B cell (primary cell): ENCODE data around the gene MORN1. TPM values are rescaled to one million over a fixed set of nuclear protein-coding genes. Genes with fewer than 3 reads are reported as not detected.

ENCODE experiments used
- ATAC-seq: fragments of 200-7000 bp; cut with Tn5 transposase; one replicate; pipeline ENCODE4 v1.10.0; 2021; ENCODE audit warnings: low read depth, mild to moderate bottlenecking, moderate number of reproducible peaks, moderate library complexity
- CTCF ChIA-PET: fragments of 350-600 bp; sonication (Branson Sonifier 250); formaldehyde crosslinking; loops from one replicate; lab custom pipeline; 2021; ENCODE audit warnings: antibody characterized with exemption, inconsistent platforms; lab: Charles Lee
- POLR2A ChIA-PET: fragments of 350-600 bp; sonication (Branson Sonifier 250); formaldehyde crosslinking; loops from one replicate; lab custom pipeline; 2021; ENCODE audit warnings: antibody characterized with exemption; lab: Charles Lee
- DNase-seq: peaks from one replicate; pipeline ENCODE4 v3.0.0; 2013
- H2AFZ ChIP-seq: 2 replicates; pipeline ENCODE4 v1.6.1; 2012; ENCODE audit warnings: mild to moderate bottlenecking, low read depth, low read length; ENCODE audit not compliant: insufficient read depth, poor library complexity, severe bottlenecking
- H3K27ac ChIP-seq, 2 donors: 1 replicate in 1 of 2; 2 replicates in 1 of 2; pipeline ENCODE4 v1.5.1; 2012 to 2013; ENCODE audit warnings: low read length in 2 of 2, mild to moderate bottlenecking in 2 of 2, moderate library complexity in 1 of 2
- H3K27me3 ChIP-seq, 4 experiments: fragments of 200-600 bp in 1 of 4; sonication (generic) in 1 of 4; replicated peaks in 1 of 4; 1 replicate in 2 of 4; 2 replicates in 2 of 4; pipeline versions ENCODE4 v1.6.1 to v1.7.0; 2013 to 2016; ENCODE audit warnings: low read length in 3 of 4, mild to moderate bottlenecking in 2 of 4, mixed read lengths in 1 of 4, moderate library complexity in 1 of 4; ENCODE audit not compliant: insufficient read depth in 4 of 4, control insufficient read depth in 3 of 4; ENCODE audit errors: control extremely low read depth in 1 of 4
- H3K36me3 ChIP-seq, 2 experiments: replicated peaks in 1 of 2; 1 replicate in 1 of 2; 2 replicates in 1 of 2; pipeline versions ENCODE4 v1.6.1 to v1.7.1; 2013; ENCODE audit warnings: low read length in 1 of 2; ENCODE audit not compliant: insufficient read depth in 2 of 2, control insufficient read depth in 1 of 2; ENCODE audit errors: control extremely low read depth in 1 of 2, extremely low read depth in 1 of 2
- H3K4me1 ChIP-seq, 2 donors: fragments of 200-600 bp in 1 of 2; sonication (generic) in 1 of 2; 1 replicate in 1 of 2; 2 replicates in 1 of 2; pipeline versions ENCODE4 v1.5.1 to v1.6.1; 2013 to 2017; ENCODE audit warnings: low read length in 2 of 2; ENCODE audit not compliant: control insufficient read depth in 2 of 2, insufficient read depth in 2 of 2
- H3K4me2 ChIP-seq: replicated peaks from 2 replicates; pipeline ENCODE3; 2012; ENCODE audit warnings: mild to moderate bottlenecking, low read depth, low read length; ENCODE audit not compliant: poor library complexity, severe bottlenecking
- H3K4me3 ChIP-seq, 5 experiments: fragments of 200-600 bp in 1 of 5; sonication (generic) in 1 of 5; 1 replicate in 3 of 5; 2 replicates in 2 of 5; pipeline versions ENCODE4 v1.5.1 to v1.7.0; 2011 to 2016; ENCODE audit warnings: low read length in 4 of 5, mild to moderate bottlenecking in 4 of 5, low read depth in 2 of 5, control low read depth in 1 of 5, moderate library complexity in 1 of 5; ENCODE audit not compliant: insufficient read depth in 1 of 5; ENCODE audit errors: control extremely low read depth in 1 of 5, extremely low read depth in 1 of 5
- H3K79me2 ChIP-seq: fragments of 200-600 bp; sonication (generic); one replicate; pipeline ENCODE4 v1.6.0; 2016; ENCODE audit warnings: low read length; ENCODE audit not compliant: control insufficient read depth, insufficient read depth
- H3K9ac ChIP-seq: fragments of 200-600 bp; sonication (generic); 2 replicates; pipeline ENCODE4 v1.6.1; 2017; ENCODE audit warnings: mild to moderate bottlenecking, low read length, moderate library complexity
- H3K9me3 ChIP-seq, 3 donors: one replicate each; pipeline versions ENCODE4 v1.6.1 to v1.7.1; 2013; ENCODE audit warnings: low read length in 2 of 3; ENCODE audit not compliant: control insufficient read depth in 2 of 3, insufficient read depth in 1 of 3; ENCODE audit errors: control extremely low read depth in 1 of 3
- H4K20me1 ChIP-seq: 2 replicates; pipeline ENCODE4 v1.6.0; 2012; ENCODE audit warnings: mild to moderate bottlenecking, low read length; ENCODE audit not compliant: insufficient read depth, control insufficient read depth, poor library complexity, severe bottlenecking
- H3K27ac Mint-ChIP-seq: one replicate; pipeline ENCODE4 v1.8.0; 2021; ENCODE audit warnings: mixed read lengths
- H3K27me3 Mint-ChIP-seq: one replicate; pipeline ENCODE4 v1.8.0; 2021; ENCODE audit warnings: mixed read lengths
- H3K4me1 Mint-ChIP-seq: one replicate; pipeline ENCODE4 v1.8.0; 2021; ENCODE audit warnings: mixed read lengths
- H3K4me3 Mint-ChIP-seq: one replicate; pipeline ENCODE4 v1.8.0; 2021; ENCODE audit warnings: mixed read lengths
- H3K9me3 Mint-ChIP-seq: one replicate; pipeline ENCODE4 v1.8.0; 2022; ENCODE audit warnings: mixed read lengths; ENCODE audit not compliant: insufficient read depth
- CTCF ChIP-seq: fragments of 200-600 bp; IDR thresholded peaks from one replicate; pipeline ENCODE4 v1.8.0; 2022; ENCODE audit warnings: antibody characterized with exemption, mild to moderate bottlenecking
- EZH2 ChIP-seq: IDR thresholded peaks from 2 replicates; pipeline ENCODE4 v1.6.1; 2012; ENCODE audit warnings: borderline replicate concordance, low read depth, mild to moderate bottlenecking, moderate library complexity, low read length; ENCODE audit not compliant: insufficient read depth, poor library complexity, severe bottlenecking
- WGBS: methylation state at CpG from one replicate; pipeline ENCODE4 v1.1.5; 2013; ENCODE audit warnings: missing lambda C conversion rate; ENCODE audit not compliant: insufficient coverage; 5-methylcytosine and 5-hydroxymethylcytosine counted together
- intact Hi-C: fragments of 100-400 bp; cut with micrococcal nuclease; formaldehyde crosslinking; loops from one replicate; pipeline ENCODE4 v1.10.0; 2022
- polyA plus RNA-seq: library from polyadenylated mRNA; depleted of rRNA; stranded (reverse); fragments of >200 nt; gene quantifications from 2 replicates; pipeline ENCODE4 v1.2.3, GENCODE V29; 2012
- total RNA-seq, 2 donors: library from RNA; stranded (reverse); fragments of 120-200 nt in 1 of 2; gene quantifications; 1 replicate in 1 of 2; 2 replicates in 1 of 2; pipeline versions ENCODE4 v1.2.3 to v1.2.4, GENCODE V29; 2013 to 2022

MORN1 gene
- total and polyA plus RNA-seq, 2 donors (not counting 1 experiment from before 2014, with no cell fraction given): 10.2 to 32.6 TPM

GRCh38 chr1:2287649-2288048 lies 103.7 kb downstream of the MORN1 start:
- H3K4me1 ChIP-seq: peaks cover 40 to 49% of the 10 kb centered on the region in 2 donors
- Mint-ChIP-seq H3K4me3 (no peak overlapping the region), H3K27ac (no peak overlapping the region), H3K27me3 (no peaks in the 10 kb centered on the region), H3K4me1 (peaks cover 49% of the 10 kb centered on the region), H3K9me3 (no peaks in the 10 kb centered on the region)
- H4K20me1 ChIP-seq: peaks cover 97% of the 10 kb centered on the region
- H3K9ac ChIP-seq: no peak overlapping the region
- no peak overlapping the region for H2AFZ ChIP-seq
- H3K27me3 ChIP-seq: no peaks in the 10 kb centered on the region
- H3K9me3 ChIP-seq: no peaks in the 10 kb centered on the region
- H3K79me2 ChIP-seq: peaks cover 98% of the 10 kb centered on the region
- TF ChIP-seq CTCF (no peak), EZH2 (no peak)
- H3K27ac ChIP-seq: no peak overlapping the region
- no peak overlapping the region for H3K4me3 ChIP-seq
- H3K36me3 ChIP-seq: peaks cover 0 to 4% of the 10 kb centered on the region in 2 experiments
- POLR2A ChIA-PET: no interaction called here
- WGBS: 94% methylated on average over 14 of the region's 14 CpGs
- CTCF ChIA-PET: no interaction called here
- no peak for DNase-seq
- H3K4me2 ChIP-seq: no peak overlapping the region
- intact Hi-C loops: no loop called here
- no peak for ATAC-seq

GRCh38 chr1:2286923-2287322 lies 104.4 kb downstream of the MORN1 start:
- no peak overlapping the region for H2AFZ ChIP-seq
- peaks cover 42% of the 10 kb centered on the region for H3K4me1 Mint-ChIP-seq
- H3K27ac Mint-ChIP-seq: no peak overlapping the region

More at GRCh38 chr1:2286923-2287322, 104.4 kb downstream of the MORN1 start:
- Histone ChIP-seq H3K9ac (no peak overlapping the region), H3K4me3 (no peak overlapping the region), H3K4me2 (no peak overlapping the region), H3K27ac (no peak overlapping the region), H3K36me3 (peaks cover 0 to 7% of the 10 kb centered on the region in 2 experiments), H3K79me2 (peaks cover 94% of the 10 kb centered on the region), H3K9me3 (no peaks in the 10 kb centered on the region), H3K27me3 (no peaks in the 10 kb centered on the region), H4K20me1 (peaks cover 95% of the 10 kb centered on the region), H3K4me1 (peaks cover 37 to 42% of the 10 kb centered on the region in 2 donors)
- no peak overlapping the region for H3K4me3 Mint-ChIP-seq
- ATAC-seq: no peak
- TF ChIP-seq EZH2 (no peak), CTCF (no peak)
- no peaks in the 10 kb centered on the region for H3K27me3 Mint-ChIP-seq
- CTCF ChIA-PET: no interaction called here
- DNase-seq: no peak
- 96% methylated on average over 15 of the region's 15 CpGs for WGBS
- intact Hi-C loops: no loop called here
- no peaks in the 10 kb centered on the region for H3K9me3 Mint-ChIP-seq
- POLR2A ChIA-PET: no interaction called here
